ENCODE results near the gene SRPX.

GRCh38 chrX:38240541-38240940 is 19.9 kb upstream of the SRPX start:
- TF ChIP-seq CTCF (IDR thresholded peaks at IDR 0.05) (no peak), POLR2A (IDR thresholded peaks at IDR 0.05) (no peak)

Measured in Peyer's patch (tissue), 4 donors.